Measurements from ENCODE around the gene LRATD1.

LRATD1 gene

GRCh38 chr2:14633461-14634181, 1.1 kb downstream of the LRATD1 start:
- Histone ChIP-seq H3K79me2 (ENCODE audit: control insufficient read depth, insufficient read depth, low read length) (no peaks in the 10 kb centered on the region), H3K79me1 (ENCODE audit: low read length) (no peaks in the 10 kb centered on the region), H2AK5ac (ENCODE audit: low read length) (no peak overlapping the region), H3K27me3 (ENCODE audit: insufficient read depth, low read length, poor library complexity) (peaks cover 16% of the 10 kb centered on the region), H4K5ac (ENCODE audit: low read length) (no peak overlapping the region), H3K36me3 (ENCODE audit: control insufficient read depth, insufficient read depth, low read length) (no peaks in the 10 kb centered on the region), H4K8ac (ENCODE audit: low read depth, low read length) (no peak overlapping the region), H3K27ac (ENCODE audit: low read depth, low read length) (no peak overlapping the region), H2BK5ac (ENCODE audit: low read length) (no peak overlapping the region), H3K4me3 (ENCODE audit: low read length) (no peak overlapping the region), H3K56ac (ENCODE audit: low read length) (peak overlapping the region; percentile 73), H3K18ac (ENCODE audit: low read length) (no peak overlapping the region), H3K9ac (ENCODE audit: low read length) (peak overlapping the region; percentile 50), H2BK120ac (ENCODE audit: low read depth, low read length) (no peak overlapping the region), H3K4me2 (ENCODE audit: low read length) (peak overlapping the region; percentile 85), H2BK15ac (replicated peaks; ENCODE audit: low read depth) (no peak overlapping the region), H3K23ac (ENCODE audit: low read length) (peak overlapping the region; percentile 89), H3K4ac (ENCODE audit: low read depth, low read length) (no peak overlapping the region), H3K4me1 (ENCODE audit: control insufficient read depth, low read depth, low read length) (no peaks in the 10 kb centered on the region)
- no CpG with 5 or more reads among the region's 42 CpGs for WGBS (ENCODE audit: extremely low coverage, insufficient coverage, low lambda C conversion rate)
- DNase-seq, result peak; percentile 10

GRCh38 chr2:14634182-14634488, 1.6 kb downstream of the LRATD1 start:
- H3K4me3 ChIP-seq (ENCODE audit: low read length), result no peak overlapping the region
- WGBS (ENCODE audit: extremely low coverage, insufficient coverage, low lambda C conversion rate), result no CpG with 5 or more reads among the region's 31 CpGs
- H3K36me3 ChIP-seq (ENCODE audit: control insufficient read depth, insufficient read depth, low read length), result no peaks in the 10 kb centered on the region
- H3K4me1 ChIP-seq (ENCODE audit: control insufficient read depth, low read depth, low read length), result no peaks in the 10 kb centered on the region
- no peak overlapping the region for H3K27ac ChIP-seq (ENCODE audit: low read depth, low read length)
- H4K8ac ChIP-seq (ENCODE audit: low read depth, low read length), result no peak overlapping the region
- H3K79me1 ChIP-seq (ENCODE audit: low read length), result no peaks in the 10 kb centered on the region
- H3K9ac ChIP-seq (ENCODE audit: low read length), result no peak overlapping the region
- H4K5ac ChIP-seq (ENCODE audit: low read length), result no peak overlapping the region
- no peak overlapping the region for H2BK15ac ChIP-seq (replicated peaks; ENCODE audit: low read depth)
- H3K4ac ChIP-seq (ENCODE audit: low read depth, low read length), result no peak overlapping the region
- no peak overlapping the region for H3K23ac ChIP-seq (ENCODE audit: low read length)
- H3K18ac ChIP-seq (ENCODE audit: low read length), result no peak overlapping the region
- H2AK5ac ChIP-seq (ENCODE audit: low read length), result no peak overlapping the region
- no peaks in the 10 kb centered on the region for H3K79me2 ChIP-seq (ENCODE audit: control insufficient read depth, insufficient read depth, low read length)
- DNase-seq, result no peak
- H2BK5ac ChIP-seq (ENCODE audit: low read length), result no peak overlapping the region
- peaks cover 16% of the 10 kb centered on the region for H3K27me3 ChIP-seq (ENCODE audit: insufficient read depth, low read length, poor library complexity)
- no peak overlapping the region for H2BK120ac ChIP-seq (ENCODE audit: low read depth, low read length)
- H3K4me2 ChIP-seq (ENCODE audit: low read length), result peak overlapping the region; percentile 85
- peak overlapping the region; percentile 25 for H3K56ac ChIP-seq (ENCODE audit: low read length)

- H3K79me1 ChIP-seq (ENCODE audit: low read length), result no peaks in the 10 kb centered on the region
- H4K8ac ChIP-seq (ENCODE audit: low read depth, low read length), result no peak overlapping the region
- H3K79me2 ChIP-seq (ENCODE audit: control insufficient read depth, insufficient read depth, low read length), result no peaks in the 10 kb centered on the region
- H3K56ac ChIP-seq (ENCODE audit: low read length), result peak overlapping the region; percentile 83
- H3K4me3 ChIP-seq (ENCODE audit: low read length), result peak overlapping the region; percentile 51
- no peak overlapping the region for H2BK15ac ChIP-seq (replicated peaks; ENCODE audit: low read depth)
- no peaks in the 10 kb centered on the region for H3K36me3 ChIP-seq (ENCODE audit: control insufficient read depth, insufficient read depth, low read length)
- H3K23ac ChIP-seq (ENCODE audit: low read length), result no peak overlapping the region
- no peak overlapping the region for H4K5ac ChIP-seq (ENCODE audit: low read length)
- H3K4me1 ChIP-seq (ENCODE audit: control insufficient read depth, low read depth, low read length), result no peaks in the 10 kb centered on the region
- H2BK5ac ChIP-seq (ENCODE audit: low read length), result no peak overlapping the region
- H3K4me2 ChIP-seq (ENCODE audit: low read length), result peak overlapping the region; percentile 85
- no peak overlapping the region for H3K4ac ChIP-seq (ENCODE audit: low read depth, low read length)
- no CpG with 5 or more reads among the region's 81 CpGs for WGBS (ENCODE audit: extremely low coverage, insufficient coverage, low lambda C conversion rate)
- H2AK5ac ChIP-seq (ENCODE audit: low read length), result no peak overlapping the region
- H2BK120ac ChIP-seq (ENCODE audit: low read depth, low read length), result no peak overlapping the region
- peaks cover 16% of the 10 kb centered on the region for H3K27me3 ChIP-seq (ENCODE audit: insufficient read depth, low read length, poor library complexity)
- H3K27ac ChIP-seq (ENCODE audit: low read depth, low read length), result no peak overlapping the region
- H3K18ac ChIP-seq (ENCODE audit: low read length), result no peak overlapping the region
- H3K9ac ChIP-seq (ENCODE audit: low read length), result peak overlapping the region; percentile 62
- DNase-seq, result peak; percentile 90
Measured at GRCh38 chr2:14634489-14635390, 2.2 kb downstream of the LRATD1 start.

- H2BK15ac ChIP-seq (replicated peaks; ENCODE audit: low read depth), result no peak overlapping the region
- peak overlapping the region; percentile 85 for H3K4me2 ChIP-seq (ENCODE audit: low read length)
- no peak overlapping the region for H2BK120ac ChIP-seq (ENCODE audit: low read depth, low read length)
- DNase-seq, result peak; percentile 71
- no CpG with 5 or more reads among the region's 24 CpGs for WGBS (ENCODE audit: extremely low coverage, insufficient coverage, low lambda C conversion rate)
- H3K18ac ChIP-seq (ENCODE audit: low read length), result no peak overlapping the region
- no peak overlapping the region for H2BK5ac ChIP-seq (ENCODE audit: low read length)
- H3K4me1 ChIP-seq (ENCODE audit: control insufficient read depth, low read depth, low read length), result no peaks in the 10 kb centered on the region
- no peak overlapping the region for H4K5ac ChIP-seq (ENCODE audit: low read length)
- peak overlapping the region; percentile 62 for H3K9ac ChIP-seq (ENCODE audit: low read length)
- peaks cover 16% of the 10 kb centered on the region for H3K27me3 ChIP-seq (ENCODE audit: insufficient read depth, low read length, poor library complexity)
- H3K4me3 ChIP-seq (ENCODE audit: low read length), result peak overlapping the region; percentile 51
- no peak overlapping the region for H2AK5ac ChIP-seq (ENCODE audit: low read length)
- no peaks in the 10 kb centered on the region for H3K36me3 ChIP-seq (ENCODE audit: control insufficient read depth, insufficient read depth, low read length)
- no peak overlapping the region for H3K27ac ChIP-seq (ENCODE audit: low read depth, low read length)
- peak overlapping the region; percentile 83 for H3K56ac ChIP-seq (ENCODE audit: low read length)
- no peaks in the 10 kb centered on the region for H3K79me2 ChIP-seq (ENCODE audit: control insufficient read depth, insufficient read depth, low read length)
- H4K8ac ChIP-seq (ENCODE audit: low read depth, low read length), result no peak overlapping the region
- H3K79me1 ChIP-seq (ENCODE audit: low read length), result no peaks in the 10 kb centered on the region
- H3K4ac ChIP-seq (ENCODE audit: low read depth, low read length), result no peak overlapping the region
- no peak overlapping the region for H3K23ac ChIP-seq (ENCODE audit: low read length)
Measured at GRCh38 chr2:14635391-14635871, 2.9 kb downstream of the LRATD1 start.

- Histone ChIP-seq H3K79me1 (ENCODE audit: low read length) (no peaks in the 10 kb centered on the region), H3K4me1 (ENCODE audit: control insufficient read depth, low read depth, low read length) (no peaks in the 10 kb centered on the region), H2AK5ac (ENCODE audit: low read length) (no peak overlapping the region), H3K79me2 (ENCODE audit: control insufficient read depth, insufficient read depth, low read length) (no peaks in the 10 kb centered on the region), H3K4me2 (ENCODE audit: low read length) (no peak overlapping the region), H2BK5ac (ENCODE audit: low read length) (no peak overlapping the region), H2BK120ac (ENCODE audit: low read depth, low read length) (no peak overlapping the region), H3K36me3 (ENCODE audit: control insufficient read depth, insufficient read depth, low read length) (no peaks in the 10 kb centered on the region), H3K56ac (ENCODE audit: low read length) (no peak overlapping the region), H3K4ac (ENCODE audit: low read depth, low read length) (no peak overlapping the region), H3K27me3 (ENCODE audit: insufficient read depth, low read length, poor library complexity) (peaks cover 4% of the 10 kb centered on the region), H2BK15ac (replicated peaks; ENCODE audit: low read depth) (no peak overlapping the region), H3K9ac (ENCODE audit: low read length) (no peak overlapping the region), H4K5ac (ENCODE audit: low read length) (no peak overlapping the region), H3K27ac (ENCODE audit: low read depth, low read length) (no peak overlapping the region), H4K8ac (ENCODE audit: low read depth, low read length) (no peak overlapping the region), H3K4me3 (ENCODE audit: low read length) (no peak overlapping the region), H3K18ac (ENCODE audit: low read length) (no peak overlapping the region), H3K23ac (ENCODE audit: low read length) (no peak overlapping the region)
- WGBS (ENCODE audit: extremely low coverage, insufficient coverage, low lambda C conversion rate), result no CpG with 5 or more reads among the region's 2 CpGs
- DNase-seq, result no peak
Measured at GRCh38 chr2:14638488-14638887, 6.0 kb downstream of the LRATD1 start.
